ENCODE data around the gene ENPP6. TPM values are rescaled to one million over a fixed set of nuclear protein-coding genes. Genes with fewer than 3 reads are reported as not detected.

Gene ENPP6
- total RNA-seq, 1 experiment from 2014 or later = not detected

DNA sequence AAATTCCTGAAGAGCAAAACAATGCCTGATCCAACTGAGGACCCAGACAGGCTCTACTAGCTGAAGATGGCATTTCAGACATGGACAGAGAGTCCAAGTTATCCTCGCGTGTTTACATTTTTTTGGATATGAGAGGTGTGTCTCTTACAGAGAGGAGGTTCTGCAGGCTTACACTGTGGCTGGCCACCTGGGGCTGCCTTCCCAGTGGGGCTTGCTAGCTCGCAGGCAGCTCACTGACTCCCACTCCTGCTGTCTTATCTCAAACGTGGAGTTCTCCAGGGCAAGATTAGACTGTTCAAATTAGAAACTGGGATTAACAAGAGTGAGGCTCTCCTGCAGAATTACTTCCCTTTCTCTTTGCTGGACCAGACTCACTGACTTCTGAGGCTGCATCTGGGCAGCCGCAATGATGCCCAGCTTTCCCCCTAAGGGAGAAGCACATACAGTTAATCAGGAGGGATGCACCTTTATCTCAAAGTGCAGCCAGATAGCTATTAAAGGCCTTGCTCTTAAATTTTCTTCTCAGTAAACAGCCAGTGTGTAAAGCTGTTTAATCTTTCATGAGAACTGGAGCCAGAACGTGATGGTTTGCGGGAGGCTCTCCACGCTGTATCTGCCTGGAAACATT is 123.0 kb downstream of the ENPP6 start:
- POLR2A ChIA-PET (ENCODE audit: unreplicated experiment) = no interaction called here

DNA sequence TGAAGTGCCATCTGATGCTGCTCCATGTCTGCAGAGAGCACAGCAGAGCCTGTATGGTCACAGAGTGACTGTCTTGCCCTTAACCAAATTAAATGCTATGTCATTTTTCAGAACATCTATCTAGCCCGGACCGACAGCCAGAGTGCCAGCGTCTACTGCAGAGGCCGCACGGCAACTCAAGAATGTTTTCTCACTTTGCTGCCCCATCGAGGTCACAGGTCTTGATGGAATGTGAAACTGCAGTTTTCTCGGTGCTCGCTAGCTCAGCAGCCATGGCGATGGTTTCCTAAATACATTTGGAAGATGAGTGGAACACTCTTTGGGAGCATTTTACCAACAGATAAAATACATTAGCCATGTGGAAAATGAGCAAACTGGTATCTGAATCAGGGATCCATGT is 125.7 kb downstream of the ENPP6 start:
- CTCF ChIA-PET = no interaction called here
- DNase-seq (no peak), ATAC-seq (no peak)
- Histone ChIP-seq H3K4me2 (ENCODE audit: low read length) (no peak overlapping the region), H3K27ac (ENCODE audit: low read length) (no peak overlapping the region), H3K4me3 (ENCODE audit: low read length) (no peak overlapping the region), H3K4me1 (ENCODE audit: insufficient read depth, low read length) (no peaks in the 10 kb centered on the region), H3K27me3 (ENCODE audit: low read length) (peaks cover 24% of the 10 kb centered on the region), H4K20me1 (ENCODE audit: low read length) (no peaks in the 10 kb centered on the region), H3F3A (ENCODE audit: low read length, unreplicated experiment) (no peaks in the 10 kb centered on the region), H3K9ac (ENCODE audit: low read length) (no peak overlapping the region), H3K9me3 (ENCODE audit: low read length) (no peaks in the 10 kb centered on the region), H3K79me2 (ENCODE audit: low read length) (no peaks in the 10 kb centered on the region), H3K9me2 (replicated peaks; ENCODE audit: low read length) (no peaks in the 10 kb centered on the region), H3K36me3 (ENCODE audit: low read depth, low read length) (no peaks in the 10 kb centered on the region), H2AFZ (ENCODE audit: low read length) (no peak overlapping the region)
- POLR2A ChIA-PET (ENCODE audit: unreplicated experiment) = no interaction called here
- no TSS peak for BruUV-seq (replicated peaks)
- no peak for TF ChIP-seq EZH2 (IDR thresholded peaks at IDR 0.05; ENCODE audit: low read length, unreplicated experiment)
- TF ChIP-seq EZH2phosphoT487 (IDR thresholded peaks at IDR 0.05; ENCODE audit: borderline replicate concordance, low read length) = no peak
- no peak for TF ChIP-seq CTCF (conservative IDR thresholded peaks at IDR 0.05; ENCODE audit: low read depth, low read length)
- intact Hi-C loops (cut with micrococcal nuclease) = no loop called here

More for the DNA sequence above, 123.0 kb downstream of the ENPP6 start:
- DNase-seq (no peak), ATAC-seq (no peak)
- Histone ChIP-seq H3F3A (ENCODE audit: low read length, unreplicated experiment) (no peaks in the 10 kb centered on the region), H3K27me3 (ENCODE audit: low read length) (peaks cover 14% of the 10 kb centered on the region; the same call in 1 of the 2 replicates), H3K36me3 (ENCODE audit: low read depth, low read length) (no peaks in the 10 kb centered on the region), H2AFZ (ENCODE audit: low read length) (no peak overlapping the region), H3K9me3 (ENCODE audit: low read length) (no peaks in the 10 kb centered on the region), H3K4me1 (ENCODE audit: insufficient read depth, low read length) (no peaks in the 10 kb centered on the region), H3K4me3 (ENCODE audit: low read length) (no peak overlapping the region), H4K20me1 (ENCODE audit: low read length) (no peaks in the 10 kb centered on the region), H3K9me2 (replicated peaks; ENCODE audit: low read length) (no peaks in the 10 kb centered on the region), H3K9ac (ENCODE audit: low read length) (no peak overlapping the region), H3K79me2 (ENCODE audit: low read length) (no peaks in the 10 kb centered on the region), H3K4me2 (ENCODE audit: low read length) (no peak overlapping the region), H3K27ac (ENCODE audit: low read length) (no peak overlapping the region)
- TF ChIP-seq CTCF (conservative IDR thresholded peaks at IDR 0.05; ENCODE audit: low read depth, low read length) = no peak
- no peak for TF ChIP-seq EZH2phosphoT487 (IDR thresholded peaks at IDR 0.05; ENCODE audit: borderline replicate concordance, low read length)
- no peak for TF ChIP-seq EZH2 (IDR thresholded peaks at IDR 0.05; ENCODE audit: low read length, unreplicated experiment)
- BruUV-seq (replicated peaks) = no TSS peak
- intact Hi-C loops (cut with micrococcal nuclease) = no loop called here
- CTCF ChIA-PET = no interaction called here

- no peaks in the 10 kb centered on the region for H3K9me2 ChIP-seq (replicated peaks; ENCODE audit: low read length)
- TF ChIP-seq EZH2 (IDR thresholded peaks at IDR 0.05; ENCODE audit: low read length, unreplicated experiment) (no peak), EZH2phosphoT487 (IDR thresholded peaks at IDR 0.05; ENCODE audit: borderline replicate concordance, low read length) (no peak), CTCF (conservative IDR thresholded peaks at IDR 0.05; ENCODE audit: low read depth, low read length) (no peak)
- no peak overlapping the region for H3K27ac ChIP-seq (ENCODE audit: low read length)
- H3F3A ChIP-seq (ENCODE audit: low read length, unreplicated experiment) = no peaks in the 10 kb centered on the region
- no peak overlapping the region for H3K9ac ChIP-seq (ENCODE audit: low read length)
- no peaks in the 10 kb centered on the region for H3K79me2 ChIP-seq (ENCODE audit: low read length)
- ATAC-seq (no peak), DNase-seq (no peak)
- BruUV-seq (replicated peaks) = no TSS peak
- H3K36me3 ChIP-seq (ENCODE audit: low read depth, low read length) = no peaks in the 10 kb centered on the region
- ChIA-PET POLR2A (ENCODE audit: unreplicated experiment) (no interaction called here), CTCF (no interaction called here)
- H3K4me2 ChIP-seq (ENCODE audit: low read length) = no peak overlapping the region
- H4K20me1 ChIP-seq (ENCODE audit: low read length) = no peaks in the 10 kb centered on the region
- no peaks in the 10 kb centered on the region for H3K9me3 ChIP-seq (ENCODE audit: low read length)
- H3K4me3 ChIP-seq (ENCODE audit: low read length) = no peak overlapping the region
- intact Hi-C loops (cut with micrococcal nuclease) = no loop called here
- no peaks in the 10 kb centered on the region for H3K4me1 ChIP-seq (ENCODE audit: insufficient read depth, low read length)
- no peak overlapping the region for H2AFZ ChIP-seq (ENCODE audit: low read length)
- peaks cover 29% of the 10 kb centered on the region for H3K27me3 ChIP-seq (ENCODE audit: low read length)
Measured at GRCh38 chr4:184090571-184090970, 127.1 kb downstream of the ENPP6 start.

All from PC-3 (cell line).